ENCODE results near the gene GALNT17.
"Not testable (repeated sequence)": the region's sequence is repeated elsewhere in the genome, so short reads cannot be mapped to it uniquely, and the experiment has no call there.

The GALNT17 gene

GRCh38 chr7:71566991-71567390, 435.0 kb downstream of the GALNT17 start:
- Histone ChIP-seq H3K9me3 (no peaks in the 10 kb centered on the region), H3K9ac (no peak overlapping the region)
- no peak for TF ChIP-seq Cebpa-rat (IDR thresholded peaks at IDR 0.05)

DNA sequence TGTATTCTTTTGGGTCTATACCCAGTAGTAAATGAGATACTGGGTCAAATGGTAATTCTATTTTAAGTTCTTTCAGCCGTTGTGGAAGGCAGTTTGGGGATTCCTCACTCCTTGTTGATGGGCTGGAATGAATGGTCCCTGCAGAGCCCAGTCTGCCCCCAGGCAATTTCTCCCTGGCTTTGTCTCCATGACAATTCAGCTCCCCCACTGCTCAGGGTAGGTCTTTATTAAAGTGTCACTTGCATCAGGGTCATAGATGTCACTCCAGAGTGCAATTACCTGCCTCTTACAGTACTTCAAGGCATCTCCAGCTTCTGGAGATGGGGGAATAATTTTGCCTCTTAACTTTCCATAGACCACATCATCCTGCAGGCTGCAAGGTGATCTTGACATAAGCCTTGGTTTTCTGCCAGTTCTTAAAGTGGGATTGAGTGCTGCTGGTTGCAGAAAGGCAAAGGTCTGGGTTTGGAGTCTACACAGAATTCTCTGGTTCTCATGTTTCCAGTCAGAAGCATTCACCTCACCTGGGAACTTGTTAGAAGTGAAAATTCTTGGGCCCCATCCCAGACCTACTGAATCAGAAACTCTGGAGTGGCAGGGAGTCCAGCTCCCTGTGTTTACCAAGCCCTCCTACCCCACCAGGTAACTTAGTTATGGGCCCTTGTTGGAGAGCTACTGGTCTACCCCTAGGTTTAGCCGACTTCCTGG, 442.4 kb downstream of the GALNT17 start:
- Histone ChIP-seq H3K9ac (no peak overlapping the region), H4K20me1 (no peaks in the 10 kb centered on the region), H3K27ac (no peak overlapping the region), H3K4me1 (no peaks in the 10 kb centered on the region), H3K4me3 (no peak overlapping the region), H3K27me3 (no peaks in the 10 kb centered on the region), H3K4me2 (no peak overlapping the region), H3K36me3 (no peaks in the 10 kb centered on the region), H3K9me3 (no peaks in the 10 kb centered on the region)
- TF ChIP-seq Cebpa-rat (IDR thresholded peaks at IDR 0.05): no peak

More at GRCh38 chr7:71566991-71567390, 435.0 kb downstream of the GALNT17 start:
- Histone ChIP-seq H3K4me1 (no peaks in the 10 kb centered on the region), H3K27me3 (no peaks in the 10 kb centered on the region), H3K4me3 (no peak overlapping the region), H4K20me1 (no peaks in the 10 kb centered on the region), H3K27ac (no peak overlapping the region), H3K4me2 (no peak overlapping the region), H3K36me3 (no peaks in the 10 kb centered on the region)

- H3K4me1 ChIP-seq: no peaks in the 10 kb centered on the region
- H3K9ac ChIP-seq: no peak overlapping the region
- H3K36me3 ChIP-seq: no peaks in the 10 kb centered on the region
- no peaks in the 10 kb centered on the region for H3K9me3 ChIP-seq
- no peak overlapping the region for H3K4me3 ChIP-seq
- TF ChIP-seq Cebpa-rat (IDR thresholded peaks at IDR 0.05): no peak
- no peaks in the 10 kb centered on the region for H3K27me3 ChIP-seq
- H3K4me2 ChIP-seq: no peak overlapping the region
- H4K20me1 ChIP-seq: no peaks in the 10 kb centered on the region
- no peak overlapping the region for H3K27ac ChIP-seq
Measured at GRCh38 chr7:71580027-71580426, 448.1 kb downstream of the GALNT17 start.

DNA sequence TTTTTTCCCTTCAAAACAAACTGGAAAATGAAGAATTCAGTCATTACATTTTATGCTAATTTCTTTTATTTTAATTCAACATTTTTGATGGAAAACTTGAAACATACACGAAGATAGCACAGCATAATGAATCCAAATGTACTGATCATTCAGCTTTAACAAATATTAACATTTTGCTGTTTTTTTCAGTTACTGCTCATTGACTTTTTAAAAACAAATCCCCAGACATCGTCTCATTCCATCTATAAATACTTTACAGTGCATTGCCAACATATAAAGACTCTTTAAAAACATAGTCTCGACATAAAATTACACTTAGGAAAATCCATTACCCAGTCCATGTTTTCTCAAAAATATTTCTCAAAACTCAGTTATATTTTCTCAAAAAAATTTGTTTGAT, 452.3 kb downstream of the GALNT17 start:
- Histone ChIP-seq H3K4me1 (no peaks in the 10 kb centered on the region), H3K27me3 (no peaks in the 10 kb centered on the region), H3K27ac (no peak overlapping the region), H3K9ac (no peak overlapping the region), H3K4me2 (no peak overlapping the region), H4K20me1 (no peaks in the 10 kb centered on the region), H3K36me3 (no peaks in the 10 kb centered on the region), H3K4me3 (no peak overlapping the region), H3K9me3 (peaks cover 3% of the 10 kb centered on the region; the same call in 1 of the 2 replicates)
- TF ChIP-seq Cebpa-rat (IDR thresholded peaks at IDR 0.05): no peak

- no peak overlapping the region for H3K4me3 ChIP-seq
- H3K9me3 ChIP-seq: peaks cover 3% of the 10 kb centered on the region; the same call in 1 of the 2 replicates
- no peaks in the 10 kb centered on the region for H4K20me1 ChIP-seq
- no peaks in the 10 kb centered on the region for H3K36me3 ChIP-seq
- H3K4me2 ChIP-seq: no peak overlapping the region
- no peaks in the 10 kb centered on the region for H3K27me3 ChIP-seq
- no peaks in the 10 kb centered on the region for H3K4me1 ChIP-seq
- H3K27ac ChIP-seq: no peak overlapping the region
- H3K9ac ChIP-seq: no peak overlapping the region
- no peak for TF ChIP-seq Cebpa-rat (IDR thresholded peaks at IDR 0.05)
Measured at GRCh38 chr7:71591876-71592275, 459.9 kb downstream of the GALNT17 start.

- H3K27ac ChIP-seq, H3K27me3 ChIP-seq, H4K20me1 ChIP-seq, H3K4me1 ChIP-seq, H3K9me3 ChIP-seq, H3K9ac ChIP-seq, H3K4me3 ChIP-seq, H3K36me3 ChIP-seq, H3K4me2 ChIP-seq: not testable (repeated sequence)
Measured at GRCh38 chr7:71592388-71592787, 460.4 kb downstream of the GALNT17 start.

DNA sequence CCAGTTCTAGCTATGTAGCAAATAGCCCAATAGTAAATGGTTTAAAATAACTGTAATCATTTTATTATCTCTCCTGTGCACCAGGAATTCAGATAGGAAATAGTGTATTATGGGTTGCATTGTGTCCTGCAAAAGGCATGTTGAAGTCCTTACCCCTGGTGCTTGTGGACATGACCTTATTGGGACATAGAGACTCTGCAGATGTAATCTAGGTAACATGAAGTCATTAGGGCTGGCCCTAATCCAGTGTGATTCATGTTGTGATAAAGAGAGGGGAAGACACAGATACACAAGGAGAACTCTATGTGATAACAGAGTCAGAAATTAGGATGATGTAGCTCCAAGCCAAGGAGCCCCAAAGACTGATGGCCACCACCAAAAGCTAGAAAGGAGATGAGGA, 462.8 kb downstream of the GALNT17 start:
- Histone ChIP-seq H3K36me3 (no peaks in the 10 kb centered on the region), H3K4me3 (no peak overlapping the region), H4K20me1 (no peaks in the 10 kb centered on the region), H3K4me1 (no peaks in the 10 kb centered on the region), H3K9ac (no peak overlapping the region), H3K4me2 (no peak overlapping the region), H3K27ac (no peak overlapping the region), H3K9me3 (no peaks in the 10 kb centered on the region), H3K27me3 (no peaks in the 10 kb centered on the region)
- no peak for TF ChIP-seq Cebpa-rat (IDR thresholded peaks at IDR 0.05)

DNA sequence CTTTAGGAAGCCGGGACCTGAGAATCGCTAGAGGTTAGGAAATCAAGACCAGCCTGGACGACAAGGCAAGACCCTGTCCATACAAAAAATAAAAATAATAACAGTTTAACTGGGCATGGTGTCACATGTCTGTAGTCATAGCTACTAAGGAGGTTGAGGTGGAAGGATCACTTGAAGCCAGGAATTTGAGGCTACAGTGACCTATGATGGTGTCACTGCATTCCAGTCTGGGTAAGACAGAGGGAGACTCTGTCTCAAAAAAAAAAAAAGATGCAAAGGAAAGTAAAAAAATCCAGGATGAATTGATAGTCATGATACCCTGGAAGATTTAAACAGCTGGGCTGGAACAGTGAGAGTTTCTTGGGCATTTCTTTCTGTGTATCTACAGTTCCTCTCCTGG, 463.2 kb downstream of the GALNT17 start:
- H3K9me3 ChIP-seq: no peaks in the 10 kb centered on the region
- no peak overlapping the region for H3K4me2 ChIP-seq
- H3K27me3 ChIP-seq: no peaks in the 10 kb centered on the region
- TF ChIP-seq Cebpa-rat (IDR thresholded peaks at IDR 0.05): no peak
- no peaks in the 10 kb centered on the region for H3K36me3 ChIP-seq
- H3K4me1 ChIP-seq: no peaks in the 10 kb centered on the region
- no peak overlapping the region for H3K27ac ChIP-seq
- H4K20me1 ChIP-seq: no peaks in the 10 kb centered on the region
- no peak overlapping the region for H3K4me3 ChIP-seq
- H3K9ac ChIP-seq: no peak overlapping the region

DNA sequence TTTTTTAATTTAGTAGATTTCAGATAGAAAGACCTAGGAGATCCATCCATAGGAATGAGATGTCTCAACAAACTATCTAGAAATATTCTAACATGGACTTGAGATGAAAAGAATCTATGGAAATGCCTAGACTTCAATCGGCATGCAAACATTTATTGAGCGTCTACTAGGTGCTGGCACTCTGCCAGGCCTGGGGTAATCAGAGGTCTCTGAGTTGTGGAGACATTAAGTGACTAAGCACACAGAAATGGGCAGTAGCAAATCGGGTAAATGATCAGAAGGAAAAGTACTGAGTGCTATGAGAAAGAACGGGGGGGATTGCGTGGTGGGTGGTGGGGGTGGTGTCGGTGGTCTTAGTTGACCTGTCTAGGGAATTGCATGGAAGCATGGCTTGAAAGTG, 466.6 kb downstream of the GALNT17 start:
- H3K4me1 ChIP-seq: no peaks in the 10 kb centered on the region
- no peaks in the 10 kb centered on the region for H3K9me3 ChIP-seq
- TF ChIP-seq Cebpa-rat (IDR thresholded peaks at IDR 0.05): no peak
- no peaks in the 10 kb centered on the region for H3K27me3 ChIP-seq
- no peak overlapping the region for H3K4me3 ChIP-seq
- no peaks in the 10 kb centered on the region for H3K36me3 ChIP-seq
- H3K4me2 ChIP-seq: no peak overlapping the region
- no peak overlapping the region for H3K27ac ChIP-seq
- no peak overlapping the region for H3K9ac ChIP-seq
- no peaks in the 10 kb centered on the region for H4K20me1 ChIP-seq

- Histone ChIP-seq H3K27me3 (no peaks in the 10 kb centered on the region), H3K36me3 (no peaks in the 10 kb centered on the region), H4K20me1 (no peaks in the 10 kb centered on the region), H3K9me3 (no peaks in the 10 kb centered on the region), H3K27ac (no peak overlapping the region), H3K4me1 (no peaks in the 10 kb centered on the region), H3K9ac (no peak overlapping the region), H3K4me2 (no peak overlapping the region), H3K4me3 (no peak overlapping the region)
- no peak for TF ChIP-seq Cebpa-rat (IDR thresholded peaks at IDR 0.05)
Measured at GRCh38 chr7:71601851-71602250, 469.9 kb downstream of the GALNT17 start.
